HL-60 (cell line): ENCODE measurements around the gene RGL1.

Experiments
- POLR2AphosphoS5 ChIP-seq: IDR thresholded peaks from 2 replicates; pipeline ENCODE4 v1.6.1; 2012; ENCODE audit warnings: low read depth
- TF ChIP-seq, protein P1 (sequence below): IDR thresholded peaks from one replicate; pipeline ENCODE4 v1.5.1; 2011; ENCODE audit warnings: low read length, control low read depth, inconsistent platforms; ENCODE audit not compliant: insufficient read depth
- TF ChIP-seq, protein P2 (sequence below): IDR thresholded peaks from 2 replicates; pipeline ENCODE4 v1.6.1; 2012; ENCODE audit warnings: low read depth; ENCODE audit not compliant: insufficient replicate concordance

DNA sequence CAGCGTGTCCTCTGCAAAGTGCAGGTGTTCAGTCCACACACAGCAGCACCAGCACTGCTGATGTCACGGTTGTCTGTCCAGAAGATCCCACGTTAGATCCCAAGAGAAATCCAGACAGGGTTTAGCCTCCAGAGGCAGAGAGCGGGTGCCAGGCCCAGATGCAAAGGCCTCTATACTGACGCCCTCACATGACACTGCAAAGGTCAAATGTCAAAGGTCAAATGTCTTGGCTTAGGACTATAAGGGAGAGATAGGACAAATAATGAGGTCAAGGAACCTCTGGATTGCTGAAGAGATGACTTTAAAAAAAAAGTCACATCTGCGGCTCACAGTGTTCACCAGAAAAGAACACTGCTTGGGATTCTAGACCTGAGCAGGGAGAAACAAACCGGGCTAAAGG, 131.1 kb downstream of the RGL1 start:
- no peak for TF ChIP-seq POLR2AphosphoS5
- TF ChIP-seq, protein P1, sequence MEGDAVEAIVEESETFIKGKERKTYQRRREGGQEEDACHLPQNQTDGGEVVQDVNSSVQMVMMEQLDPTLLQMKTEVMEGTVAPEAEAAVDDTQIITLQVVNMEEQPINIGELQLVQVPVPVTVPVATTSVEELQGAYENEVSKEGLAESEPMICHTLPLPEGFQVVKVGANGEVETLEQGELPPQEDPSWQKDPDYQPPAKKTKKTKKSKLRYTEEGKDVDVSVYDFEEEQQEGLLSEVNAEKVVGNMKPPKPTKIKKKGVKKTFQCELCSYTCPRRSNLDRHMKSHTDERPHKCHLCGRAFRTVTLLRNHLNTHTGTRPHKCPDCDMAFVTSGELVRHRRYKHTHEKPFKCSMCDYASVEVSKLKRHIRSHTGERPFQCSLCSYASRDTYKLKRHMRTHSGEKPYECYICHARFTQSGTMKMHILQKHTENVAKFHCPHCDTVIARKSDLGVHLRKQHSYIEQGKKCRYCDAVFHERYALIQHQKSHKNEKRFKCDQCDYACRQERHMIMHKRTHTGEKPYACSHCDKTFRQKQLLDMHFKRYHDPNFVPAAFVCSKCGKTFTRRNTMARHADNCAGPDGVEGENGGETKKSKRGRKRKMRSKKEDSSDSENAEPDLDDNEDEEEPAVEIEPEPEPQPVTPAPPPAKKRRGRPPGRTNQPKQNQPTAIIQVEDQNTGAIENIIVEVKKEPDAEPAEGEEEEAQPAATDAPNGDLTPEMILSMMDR: no peak
- TF ChIP-seq, protein P2, sequence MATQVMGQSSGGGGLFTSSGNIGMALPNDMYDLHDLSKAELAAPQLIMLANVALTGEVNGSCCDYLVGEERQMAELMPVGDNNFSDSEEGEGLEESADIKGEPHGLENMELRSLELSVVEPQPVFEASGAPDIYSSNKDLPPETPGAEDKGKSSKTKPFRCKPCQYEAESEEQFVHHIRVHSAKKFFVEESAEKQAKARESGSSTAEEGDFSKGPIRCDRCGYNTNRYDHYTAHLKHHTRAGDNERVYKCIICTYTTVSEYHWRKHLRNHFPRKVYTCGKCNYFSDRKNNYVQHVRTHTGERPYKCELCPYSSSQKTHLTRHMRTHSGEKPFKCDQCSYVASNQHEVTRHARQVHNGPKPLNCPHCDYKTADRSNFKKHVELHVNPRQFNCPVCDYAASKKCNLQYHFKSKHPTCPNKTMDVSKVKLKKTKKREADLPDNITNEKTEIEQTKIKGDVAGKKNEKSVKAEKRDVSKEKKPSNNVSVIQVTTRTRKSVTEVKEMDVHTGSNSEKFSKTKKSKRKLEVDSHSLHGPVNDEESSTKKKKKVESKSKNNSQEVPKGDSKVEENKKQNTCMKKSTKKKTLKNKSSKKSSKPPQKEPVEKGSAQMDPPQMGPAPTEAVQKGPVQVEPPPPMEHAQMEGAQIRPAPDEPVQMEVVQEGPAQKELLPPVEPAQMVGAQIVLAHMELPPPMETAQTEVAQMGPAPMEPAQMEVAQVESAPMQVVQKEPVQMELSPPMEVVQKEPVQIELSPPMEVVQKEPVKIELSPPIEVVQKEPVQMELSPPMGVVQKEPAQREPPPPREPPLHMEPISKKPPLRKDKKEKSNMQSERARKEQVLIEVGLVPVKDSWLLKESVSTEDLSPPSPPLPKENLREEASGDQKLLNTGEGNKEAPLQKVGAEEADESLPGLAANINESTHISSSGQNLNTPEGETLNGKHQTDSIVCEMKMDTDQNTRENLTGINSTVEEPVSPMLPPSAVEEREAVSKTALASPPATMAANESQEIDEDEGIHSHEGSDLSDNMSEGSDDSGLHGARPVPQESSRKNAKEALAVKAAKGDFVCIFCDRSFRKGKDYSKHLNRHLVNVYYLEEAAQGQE: no peak
